Frontal cortex (tissue), 4 donors: ENCODE results near the gene S100A1. TPM values are rescaled to one million over a fixed set of nuclear protein-coding genes. Genes with fewer than 3 reads are reported as not detected.

Experiments
- DNase-seq, 2 donors: peaks; one replicate each; pipeline ENCODE4 v3.0.0; 2012; ENCODE audit warnings: low spot score in 2 of 2
- FAIRE-seq: peaks from 2 replicates; lab custom pipeline; 2012; peaks lifted over from hg19 to GRCh38; lab: Jason Lieb, UNC
- total RNA-seq: library from RNA; depleted of rRNA; stranded (reverse); fragments of >200 nt; gene quantifications from one replicate; pipeline ENCODE4 v1.2.3, GENCODE V29; 2014
- donor health status: control.
- donor health status: control.
- donor health status: control.

Gene S100A1
- total RNA-seq, 1 donor from 2014 or later = 1.2 TPM

DNA sequence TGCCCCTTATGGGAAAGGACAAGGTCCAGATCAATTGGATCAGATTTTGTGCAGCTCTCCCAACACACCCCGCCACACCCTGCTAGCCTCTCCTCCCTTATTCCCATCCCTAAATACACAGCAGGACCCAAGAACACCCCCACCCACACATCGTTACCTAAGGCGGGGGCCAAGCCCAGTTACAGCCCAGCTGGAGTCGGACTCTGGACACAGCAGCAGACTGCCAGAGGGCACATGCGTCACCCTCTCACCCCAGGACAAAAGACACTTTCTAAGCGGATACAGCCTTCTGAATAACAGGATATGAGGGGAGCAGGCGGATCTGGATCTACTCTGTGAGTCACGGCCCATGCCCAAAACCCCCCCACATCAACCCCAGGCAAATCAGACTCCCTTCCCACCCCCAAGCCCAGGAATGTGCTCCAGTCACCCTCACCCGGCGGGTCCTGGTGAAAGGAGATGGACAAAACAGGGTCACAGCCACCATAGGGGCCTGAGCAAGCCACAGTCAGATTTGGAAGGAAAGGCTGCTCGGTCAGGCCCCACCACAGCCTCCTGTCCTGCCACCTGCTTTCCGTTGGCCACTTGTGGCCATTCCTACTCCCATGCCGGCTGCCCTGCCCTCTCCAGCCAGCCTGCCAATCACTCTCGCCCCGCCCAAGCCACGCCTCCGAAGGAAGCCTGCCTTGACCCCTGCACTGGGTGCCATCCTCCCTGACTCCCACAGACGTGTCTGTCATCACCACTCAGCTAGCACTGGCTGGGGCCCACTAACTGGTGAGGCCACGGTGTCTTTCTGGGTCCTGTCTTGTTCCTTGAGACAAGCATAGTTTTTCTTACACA lies 19.3 kb upstream of the S100A1 start:
- DNase-seq = peak; percentile 42 to 80
- no peak for FAIRE-seq

DNA sequence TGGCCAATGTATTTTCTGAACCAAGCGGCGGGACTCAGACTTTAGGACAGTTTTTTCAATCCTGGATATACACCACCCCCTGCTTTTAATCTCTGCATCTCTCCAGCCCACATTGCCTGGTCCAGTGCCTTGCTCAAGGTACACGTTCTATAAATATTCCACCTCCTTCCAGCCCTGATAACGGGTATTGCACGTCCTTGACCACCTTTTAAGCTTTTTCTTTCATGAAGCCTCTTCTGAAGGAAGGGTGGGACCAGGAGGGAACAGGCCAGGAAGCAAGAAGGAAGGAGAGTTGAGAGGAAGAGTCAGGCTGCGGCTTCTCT lies 18.7 kb upstream of the S100A1 start:
- FAIRE-seq = no peak
- no peak for DNase-seq

DNA sequence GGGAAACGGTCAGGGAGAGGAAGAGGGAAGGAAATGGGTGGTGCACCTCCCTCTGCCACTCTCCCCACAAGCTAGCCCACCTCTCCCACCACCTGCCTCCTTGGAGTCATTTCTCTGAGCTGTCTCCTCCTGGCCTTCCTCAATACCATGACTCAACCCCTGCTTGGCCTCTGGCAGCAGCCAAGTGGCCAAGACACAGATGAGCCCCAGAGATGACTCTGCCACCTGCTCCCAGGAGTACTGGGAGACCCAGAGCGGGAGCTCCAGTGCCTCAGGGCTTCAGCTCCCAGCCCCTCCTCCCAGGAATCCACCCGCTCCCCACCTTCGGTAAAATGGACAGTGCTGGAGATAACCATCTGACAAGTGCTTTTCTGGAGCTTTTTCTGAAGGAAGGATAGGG lies 17.9 kb upstream of the S100A1 start:
- DNase-seq (no peak), FAIRE-seq (no peak)

DNA sequence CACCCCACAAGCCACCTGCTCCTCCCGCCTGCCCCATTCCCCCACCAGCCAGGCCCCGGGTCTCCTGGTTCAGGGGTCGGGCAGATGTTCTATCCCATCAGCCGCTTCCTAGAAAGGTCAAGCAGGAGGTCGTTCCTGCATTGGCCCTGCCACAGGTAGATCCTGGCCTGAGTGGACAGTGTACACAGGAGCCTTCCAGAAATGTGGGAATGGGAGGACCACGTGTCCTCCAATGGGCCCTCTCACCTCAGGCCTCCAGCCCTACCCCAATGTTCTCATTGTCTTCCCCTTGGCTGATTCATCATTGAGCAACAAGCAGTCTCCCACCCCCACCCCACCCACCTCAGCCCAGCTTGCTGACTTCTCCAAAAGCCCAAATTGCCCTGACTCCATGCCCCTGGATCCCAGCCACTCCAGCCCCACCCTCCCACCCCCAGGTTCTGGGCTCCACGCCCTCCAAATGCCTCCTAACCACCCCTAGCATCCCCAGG lies 17.4 kb upstream of the S100A1 start:
- DNase-seq (no peak), FAIRE-seq (no peak)

DNA sequence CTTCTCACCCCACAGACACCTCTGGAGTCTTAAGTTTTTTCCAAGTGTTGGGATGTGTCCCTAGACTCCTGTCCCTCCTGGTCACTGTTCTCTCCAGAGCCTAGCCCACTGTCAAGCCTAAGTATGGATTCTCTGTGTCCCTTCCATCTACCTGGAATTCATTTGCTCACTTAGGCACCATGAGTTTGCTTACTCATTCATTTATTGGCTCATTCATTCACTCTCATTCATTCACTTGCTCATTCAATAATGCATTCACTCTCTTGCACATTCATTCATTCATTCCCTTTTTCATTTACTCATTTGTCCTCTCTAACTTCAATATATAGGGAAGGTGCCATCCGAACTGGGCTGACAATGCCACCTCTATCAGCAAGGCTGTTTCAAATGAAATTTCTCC lies 16.9 kb upstream of the S100A1 start:
- FAIRE-seq = no peak
- DNase-seq = no peak

DNA sequence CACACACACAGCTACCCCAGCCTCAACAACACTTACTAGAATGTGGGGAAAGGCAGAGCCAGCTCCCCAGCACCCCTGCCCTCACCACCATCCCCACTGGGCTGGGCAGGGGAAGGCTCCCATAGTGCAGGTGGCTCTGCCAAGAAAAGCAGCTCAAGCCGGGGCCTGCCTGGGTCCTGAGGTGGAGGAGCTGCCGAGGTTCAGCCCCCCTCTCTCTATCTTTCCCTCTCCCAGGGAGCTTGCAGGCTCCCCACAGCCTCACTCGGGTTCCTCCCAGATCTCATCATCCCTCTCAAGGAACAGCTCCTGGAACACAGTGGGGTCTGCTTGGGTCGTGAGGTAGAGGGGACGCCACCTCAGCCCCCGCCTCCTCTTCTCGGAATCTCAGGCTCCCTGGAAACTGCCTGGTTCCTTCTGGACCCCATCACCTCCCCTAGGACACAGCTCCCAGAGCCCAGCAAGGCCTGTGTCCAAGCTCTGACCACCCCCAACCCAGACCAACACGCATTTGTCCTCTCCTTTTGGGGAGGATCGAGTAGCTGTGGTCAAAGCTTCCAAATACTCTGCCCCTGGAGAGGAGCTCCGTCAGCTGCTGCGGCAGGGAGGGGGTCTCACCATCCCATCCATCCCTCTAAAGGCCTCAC lies 16.0 kb upstream of the S100A1 start:
- FAIRE-seq (no peak), DNase-seq (no peak)

DNA sequence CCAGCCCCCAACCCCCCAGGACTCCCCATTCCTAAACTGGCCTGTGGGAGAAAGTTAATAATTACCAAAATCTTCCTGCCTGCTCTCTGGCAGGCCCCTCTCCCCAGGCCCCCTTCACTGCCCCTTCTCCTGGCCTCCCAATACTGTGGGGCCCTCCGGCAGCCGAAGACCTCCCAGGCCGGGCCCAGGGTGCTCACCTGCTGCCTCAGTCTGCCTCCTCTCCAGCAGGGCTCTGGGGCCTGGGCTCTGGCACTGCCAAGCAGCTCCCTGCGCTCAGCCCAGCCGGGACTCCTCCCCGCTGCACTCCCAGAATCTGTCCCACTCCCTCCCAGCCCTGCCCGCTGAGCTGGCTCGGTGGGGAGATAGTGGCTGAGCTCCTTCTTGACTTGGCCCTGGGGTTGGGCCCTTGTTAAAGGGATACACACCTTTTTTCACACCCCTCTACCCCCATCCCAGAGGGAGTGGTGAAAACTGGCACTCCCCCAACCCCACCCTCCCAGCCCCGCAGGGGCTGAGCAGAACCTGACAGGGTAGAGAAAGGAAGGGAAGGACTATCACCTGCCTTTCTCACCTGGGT lies 15.4 kb upstream of the S100A1 start, which contains the start of gene S100A16:
Gene S100A16, minus strand, starts transcription at position 383 of the 577 bp plus-strand sequence. CDS start 4,986 bp downstream, outside the sequence.
- DNase-seq (no peak), FAIRE-seq (no peak)

DNA sequence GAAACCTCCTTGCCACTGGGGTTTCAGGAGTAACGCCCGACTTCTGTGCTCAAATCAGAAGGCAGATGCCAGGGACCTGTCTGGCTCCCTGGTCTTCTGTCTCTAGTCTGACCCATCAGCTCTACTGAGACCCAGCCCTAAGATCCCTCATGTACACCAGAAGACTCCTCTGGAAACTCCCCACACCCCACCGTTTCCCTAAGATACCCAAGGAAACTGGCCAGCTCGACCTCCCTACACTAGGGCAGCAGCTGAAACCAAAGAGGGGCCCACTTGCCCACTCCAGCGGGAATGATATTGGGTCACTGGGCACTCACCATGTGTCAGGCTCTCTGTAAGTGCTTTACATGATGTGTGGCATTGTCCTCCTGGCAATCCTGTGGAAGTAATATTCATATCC lies 14.8 kb upstream of the S100A1 start:
- no peak for FAIRE-seq

DNA sequence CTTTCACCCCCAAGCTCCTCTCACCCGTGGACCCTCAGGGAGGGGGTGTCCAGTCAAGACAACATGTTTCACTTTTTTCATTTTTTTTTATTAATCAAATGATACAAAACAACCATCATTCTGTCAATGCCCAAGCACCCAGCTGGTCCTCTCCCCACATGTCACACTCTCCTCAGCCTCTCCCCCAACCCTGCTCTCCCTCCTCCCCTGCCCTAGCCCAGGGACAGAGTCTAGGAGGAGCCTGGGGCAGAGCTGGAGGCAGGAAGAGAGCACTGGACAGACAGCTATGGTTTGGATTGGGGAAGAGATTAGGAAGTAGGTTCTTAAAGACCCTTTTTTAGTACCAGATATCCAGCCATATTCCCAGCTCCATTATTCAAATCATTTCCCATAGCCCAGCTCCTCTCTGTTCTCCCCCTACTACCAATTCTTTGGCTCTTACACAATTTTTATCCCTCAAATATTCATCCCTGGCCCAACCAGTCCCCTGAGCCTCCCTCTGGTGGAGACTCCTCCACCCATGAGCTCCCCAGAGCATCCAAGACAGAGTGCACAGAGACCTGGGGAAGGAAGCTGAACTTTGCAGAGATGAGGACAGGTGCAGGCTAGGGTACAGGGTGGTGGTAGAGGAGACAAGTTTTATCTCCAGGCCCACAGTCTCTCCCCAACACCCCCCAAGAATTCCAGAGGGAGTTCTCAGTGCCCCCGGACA lies 13.9 kb upstream of the S100A1 start:
- DNase-seq = no peak
- no peak for FAIRE-seq

More for the DNA sequence above, 14.8 kb upstream of the S100A1 start:
- DNase-seq = no peak

DNA sequence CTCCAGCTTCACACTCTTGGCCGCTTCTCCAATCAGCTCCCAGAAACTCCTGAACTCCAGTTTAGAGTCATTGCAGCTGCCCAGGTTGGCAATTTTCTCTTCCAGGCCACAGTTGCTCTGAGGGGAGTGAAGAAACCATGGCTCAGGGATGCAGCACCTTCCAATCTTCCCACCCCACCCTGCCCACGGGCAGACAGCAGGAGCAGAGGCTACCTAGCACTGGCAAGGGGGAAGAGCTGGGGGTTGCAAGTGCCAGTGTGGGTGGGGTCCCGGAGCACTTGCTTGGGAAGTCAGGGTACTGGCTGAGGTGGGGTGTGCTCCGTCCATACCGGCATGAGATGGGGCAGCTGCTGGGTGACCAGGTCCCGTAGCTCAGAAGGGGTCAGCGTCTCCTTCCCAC lies 13.3 kb upstream of the S100A1 start:
- DNase-seq (no peak), FAIRE-seq (no peak)

DNA sequence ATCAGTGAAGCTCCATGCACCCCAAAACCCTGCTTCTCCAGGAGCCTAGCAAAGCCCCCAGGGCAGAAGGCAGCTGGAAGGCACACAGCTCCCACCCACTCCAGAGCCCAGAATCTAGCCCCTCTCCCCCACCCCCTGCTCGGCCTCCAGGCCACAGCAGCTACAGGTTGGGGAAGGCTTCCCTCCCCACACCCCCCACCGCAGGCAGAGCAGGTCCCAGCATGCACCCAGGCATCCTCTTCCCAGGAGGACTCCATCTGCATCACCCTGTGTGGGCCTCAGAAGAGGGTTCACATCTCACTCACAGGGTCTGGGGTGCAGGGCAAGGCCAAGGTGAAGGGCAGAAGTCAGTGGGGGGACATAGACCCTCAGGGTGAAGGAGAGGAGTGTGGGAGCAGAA lies 12.8 kb upstream of the S100A1 start:
- no peak for DNase-seq
- no peak for FAIRE-seq

DNA sequence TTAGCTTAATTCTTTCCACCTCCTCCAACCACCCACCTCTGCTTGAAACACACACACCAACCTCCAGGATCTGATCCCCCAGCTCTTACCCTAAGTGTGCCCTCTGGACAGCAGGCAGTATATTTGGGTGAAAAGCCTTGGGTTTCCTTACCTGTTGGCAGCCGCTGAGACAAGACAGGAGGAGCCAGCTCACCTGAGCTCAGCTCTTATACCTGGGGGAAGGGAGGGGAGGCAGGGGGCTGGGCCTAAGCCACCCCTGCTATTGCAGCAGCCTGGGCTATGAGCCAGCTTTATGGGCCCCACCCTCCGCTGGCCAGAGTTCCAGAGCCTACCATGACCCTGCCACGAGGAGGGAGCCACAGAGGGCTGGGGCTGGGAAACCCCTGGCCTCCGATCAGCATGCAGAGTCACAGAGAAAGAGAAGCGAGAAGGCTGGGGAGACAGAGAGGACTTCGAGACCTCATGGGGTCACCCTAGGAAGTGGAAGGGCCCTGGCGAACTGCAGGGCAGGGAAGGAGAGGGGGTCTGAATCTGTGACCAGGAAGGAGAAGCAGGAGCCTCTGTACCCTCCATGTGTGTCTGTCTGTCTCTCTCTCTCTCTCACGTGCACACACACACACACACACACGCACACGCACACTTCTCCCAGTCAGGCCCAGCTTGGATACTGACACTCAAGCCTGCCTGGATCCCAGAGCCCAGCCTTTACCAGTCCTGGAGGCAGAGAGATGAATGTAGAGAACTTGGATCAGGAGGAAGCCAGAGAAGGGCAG lies 11.9 kb upstream of the S100A1 start, which contains the start of gene S100A14:
Gene S100A14, minus strand, starts transcription at position 182 of the 773 bp plus-strand sequence. CDS start 467 bp downstream, outside the sequence.
- DNase-seq (no peak), FAIRE-seq (no peak)

DNA sequence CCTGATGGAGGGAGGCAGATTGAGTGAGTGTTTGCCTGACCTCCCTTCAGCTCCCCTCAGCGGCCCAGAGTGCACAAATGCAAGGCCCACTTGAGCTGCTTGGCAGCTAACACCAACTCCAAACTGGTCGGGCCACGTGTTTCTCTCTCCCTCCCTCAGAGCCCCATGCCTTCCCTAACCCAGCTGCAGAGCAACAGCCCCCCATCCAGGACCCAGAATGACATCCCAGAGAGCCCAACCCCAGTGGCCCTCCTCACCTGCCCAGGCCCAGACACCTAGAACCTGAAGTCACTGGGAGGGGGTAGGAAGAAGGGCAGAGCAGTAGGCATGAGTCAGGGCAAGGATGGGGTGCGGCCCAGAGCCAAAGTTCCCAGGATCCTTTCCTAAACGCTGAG lies 11.3 kb upstream of the S100A1 start:
- FAIRE-seq (no peak), DNase-seq (no peak)

DNA sequence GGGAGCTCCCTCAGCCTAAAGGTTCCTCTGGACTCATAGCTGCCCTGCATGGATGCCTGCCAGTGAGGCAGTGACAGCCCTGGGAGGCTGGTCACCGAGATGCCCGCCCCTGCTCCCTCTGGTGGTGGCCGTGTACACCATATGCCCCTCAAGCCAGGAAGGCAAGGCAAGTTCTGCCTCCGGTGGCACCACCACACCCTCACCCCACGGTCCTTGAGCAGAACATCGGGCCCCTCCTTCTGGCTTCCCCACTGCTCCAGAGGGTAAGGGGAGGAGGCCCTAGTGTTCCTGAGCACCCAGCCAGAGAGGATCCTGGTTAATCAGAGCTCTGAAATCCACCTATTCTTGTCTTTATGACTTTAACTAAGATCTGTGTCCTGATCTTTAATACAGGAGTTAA lies 10.6 kb upstream of the S100A1 start:
- DNase-seq = no peak
- FAIRE-seq = no peak

DNA sequence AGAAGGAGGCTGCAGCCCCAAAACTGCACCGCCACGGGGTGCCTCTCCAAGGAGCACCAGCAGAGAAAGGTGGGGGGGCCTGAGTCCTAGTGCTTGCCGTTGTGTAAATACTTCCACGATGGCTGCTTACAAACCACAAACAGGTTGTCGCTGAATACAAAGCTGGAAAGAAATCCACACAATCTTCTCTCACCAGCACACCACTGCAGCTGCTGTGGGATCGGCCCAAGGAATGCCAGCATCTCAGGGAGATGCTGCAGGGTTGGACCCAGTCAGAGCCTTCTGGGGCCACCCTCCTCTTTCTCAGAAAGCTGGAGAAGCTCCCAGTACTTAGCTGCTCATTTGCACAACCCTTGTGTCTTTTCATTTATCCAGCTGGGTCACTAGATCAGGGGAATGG lies 9.1 kb upstream of the S100A1 start:
- FAIRE-seq (no peak), DNase-seq (no peak)

DNA sequence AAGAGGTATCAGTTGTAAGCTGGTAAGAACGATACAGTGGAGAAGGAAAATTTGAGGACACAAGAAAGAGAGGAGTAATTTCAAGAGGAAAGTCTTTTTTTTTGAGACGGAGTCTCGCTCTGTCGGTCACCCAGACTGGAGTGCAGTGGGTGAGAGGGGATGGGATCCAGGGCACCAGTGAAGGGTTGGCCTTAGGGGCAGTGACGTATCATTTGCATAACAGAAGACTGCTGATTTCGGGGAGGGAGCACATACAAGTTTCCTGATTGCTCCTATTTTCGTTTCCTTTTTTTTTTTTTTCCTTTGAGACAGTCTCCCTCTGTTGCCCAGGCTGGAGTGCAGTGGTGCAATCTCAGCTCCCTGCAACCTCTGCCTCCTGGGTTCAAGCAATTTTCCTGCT lies 5.1 kb upstream of the S100A1 start:
- FAIRE-seq = no peak
- DNase-seq = no peak

DNA sequence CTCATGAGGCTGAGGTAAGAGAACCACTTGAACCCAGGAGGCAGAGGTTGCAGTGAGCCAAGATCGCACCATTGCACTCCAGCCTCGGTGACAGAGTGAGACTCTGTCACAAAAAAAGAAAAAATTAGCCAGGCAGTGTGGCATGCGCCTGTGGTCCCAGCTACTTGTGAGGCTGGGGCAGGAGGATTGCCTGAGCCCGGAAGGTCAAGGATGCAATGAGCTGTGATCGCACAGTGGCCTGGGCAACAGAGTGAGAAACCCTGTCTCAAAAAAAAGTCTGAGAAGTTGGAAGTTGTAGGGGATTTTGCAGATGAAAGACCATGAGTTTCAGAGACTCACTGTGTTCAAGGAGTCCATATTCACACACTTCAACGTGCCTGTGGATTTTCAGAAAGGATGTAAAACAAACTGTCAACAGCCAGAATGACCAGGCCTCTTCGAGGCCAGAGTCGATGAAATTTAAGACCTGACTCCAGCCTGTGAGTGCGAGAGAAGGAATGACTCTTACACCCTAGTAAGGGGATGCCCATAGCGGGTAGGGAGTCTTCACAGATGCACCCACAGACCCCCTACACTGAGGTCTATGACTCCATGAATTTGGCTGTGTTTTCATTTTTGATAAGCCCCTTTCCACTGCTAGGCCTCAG lies 3.1 kb upstream of the S100A1 start:
- FAIRE-seq (no peak), DNase-seq (no peak)

DNA sequence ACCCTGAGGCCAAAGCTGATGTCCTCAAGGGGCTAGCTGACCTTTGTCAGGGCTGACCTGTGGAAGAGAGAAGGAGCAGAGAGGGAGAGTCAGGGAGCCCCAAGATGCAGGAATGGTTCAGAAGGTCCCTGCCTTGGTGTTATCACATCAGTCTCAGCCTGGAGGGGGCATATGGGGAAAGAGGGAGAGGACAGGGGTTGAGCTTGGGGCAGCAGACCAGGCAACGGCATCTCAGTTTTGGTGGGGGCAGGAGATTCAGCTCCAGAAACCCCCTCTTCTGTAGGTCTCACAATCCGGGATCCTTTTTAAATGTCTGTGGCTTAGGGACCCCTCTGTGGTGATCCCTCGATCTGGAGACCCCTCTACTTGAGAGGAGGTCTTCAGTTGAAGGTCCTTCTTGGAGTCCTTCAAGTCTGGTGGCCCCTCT lies 1.7 kb upstream of the S100A1 start:
- FAIRE-seq (no peak), DNase-seq (no peak)
